IPS-20b (cell line): ENCODE data around the gene KIAA1755.

Source experiments
- H3K27ac ChIP-seq: one replicate; pipeline ENCODE4 v1.5.1; 2013; ENCODE audit warnings: low read length
- H3K27me3 ChIP-seq: 2 replicates; pipeline ENCODE4 v1.6.1; 2013; ENCODE audit warnings: mild to moderate bottlenecking, low read length, inconsistent platforms; ENCODE audit not compliant: insufficient read depth
- H3K36me3 ChIP-seq: 2 replicates; pipeline ENCODE4 v1.6.1; 2013; ENCODE audit warnings: low read depth, mild to moderate bottlenecking, inconsistent platforms, low read length, moderate library complexity; ENCODE audit not compliant: insufficient read depth
- H3K4me1 ChIP-seq: 2 replicates; pipeline ENCODE4 v1.6.1; 2013; ENCODE audit warnings: mild to moderate bottlenecking, control low read depth, inconsistent platforms, low read length, moderate library complexity; ENCODE audit not compliant: insufficient read depth
- H3K4me3 ChIP-seq: 2 replicates; pipeline ENCODE4 v1.5.1; 2013; ENCODE audit warnings: mild to moderate bottlenecking, low read length, inconsistent platforms
- H3K9ac ChIP-seq: 2 replicates; pipeline ENCODE4 v1.6.1; 2013; ENCODE audit warnings: low read depth, mild to moderate bottlenecking, inconsistent platforms, low read length, moderate library complexity
- H3K9me3 ChIP-seq: 2 replicates; pipeline ENCODE4 v1.6.1; 2013; ENCODE audit warnings: mild to moderate bottlenecking, low read depth, low read length, inconsistent platforms; ENCODE audit not compliant: insufficient read depth

The KIAA1755 gene

GRCh38 chr20:38230253-38230551 lies 30.3 kb downstream of the KIAA1755 start:
- Histone ChIP-seq H3K4me1 (no peaks in the 10 kb centered on the region), H3K4me3 (no peak overlapping the region), H3K36me3 (no peaks in the 10 kb centered on the region), H3K9ac (no peak overlapping the region), H3K9me3 (no peaks in the 10 kb centered on the region), H3K27me3 (no peaks in the 10 kb centered on the region), H3K27ac (no peak overlapping the region)

GRCh38 chr20:38229376-38230252 lies 30.9 kb downstream of the KIAA1755 start:
- Histone ChIP-seq H3K27me3 (no peaks in the 10 kb centered on the region), H3K27ac (no peak overlapping the region), H3K4me3 (no peak overlapping the region), H3K9me3 (no peaks in the 10 kb centered on the region), H3K36me3 (no peaks in the 10 kb centered on the region), H3K9ac (no peak overlapping the region), H3K4me1 (no peaks in the 10 kb centered on the region)

- H3K9me3 ChIP-seq = no peaks in the 10 kb centered on the region
- H3K36me3 ChIP-seq = no peaks in the 10 kb centered on the region
- H3K9ac ChIP-seq = no peak overlapping the region
- no peaks in the 10 kb centered on the region for H3K4me1 ChIP-seq
- no peak overlapping the region for H3K27ac ChIP-seq
- no peaks in the 10 kb centered on the region for H3K27me3 ChIP-seq
- no peak overlapping the region for H3K4me3 ChIP-seq
These were observed 32.1 kb downstream of the KIAA1755 start for GRCh38 chr20:38228436-38228835.

GRCh38 chr20:38227420-38228360 lies 32.8 kb downstream of the KIAA1755 start:
- no peaks in the 10 kb centered on the region for H3K36me3 ChIP-seq
- H3K27ac ChIP-seq = no peak overlapping the region
- H3K27me3 ChIP-seq = no peaks in the 10 kb centered on the region
- H3K9ac ChIP-seq = no peak overlapping the region
- no peak overlapping the region for H3K4me3 ChIP-seq
- no peaks in the 10 kb centered on the region for H3K4me1 ChIP-seq
- H3K9me3 ChIP-seq = no peaks in the 10 kb centered on the region

- Histone ChIP-seq H3K36me3 (no peaks in the 10 kb centered on the region), H3K27me3 (no peaks in the 10 kb centered on the region), H3K9ac (no peak overlapping the region), H3K27ac (no peak overlapping the region), H3K9me3 (no peaks in the 10 kb centered on the region), H3K4me3 (no peak overlapping the region), H3K4me1 (no peaks in the 10 kb centered on the region)
These were observed 34.0 kb downstream of the KIAA1755 start for GRCh38 chr20:38226553-38226952.

- H3K4me1 ChIP-seq = no peaks in the 10 kb centered on the region
- no peaks in the 10 kb centered on the region for H3K9me3 ChIP-seq
- H3K4me3 ChIP-seq = no peak overlapping the region
- no peaks in the 10 kb centered on the region for H3K36me3 ChIP-seq
- no peak overlapping the region for H3K27ac ChIP-seq
- H3K27me3 ChIP-seq = no peaks in the 10 kb centered on the region
- no peak overlapping the region for H3K9ac ChIP-seq
These were observed 34.7 kb downstream of the KIAA1755 start for GRCh38 chr20:38225900-38226263.

- no peak overlapping the region for H3K4me3 ChIP-seq
- H3K27me3 ChIP-seq = no peaks in the 10 kb centered on the region
- H3K27ac ChIP-seq = no peak overlapping the region
- H3K4me1 ChIP-seq = no peaks in the 10 kb centered on the region
- H3K36me3 ChIP-seq = no peaks in the 10 kb centered on the region
- no peak overlapping the region for H3K9ac ChIP-seq
- no peaks in the 10 kb centered on the region for H3K9me3 ChIP-seq
These were observed 35.2 kb downstream of the KIAA1755 start for GRCh38 chr20:38225240-38225899.

- H3K27ac ChIP-seq = no peak overlapping the region
- no peaks in the 10 kb centered on the region for H3K4me1 ChIP-seq
- no peaks in the 10 kb centered on the region for H3K27me3 ChIP-seq
- no peaks in the 10 kb centered on the region for H3K36me3 ChIP-seq
- H3K9me3 ChIP-seq = no peaks in the 10 kb centered on the region
- H3K4me3 ChIP-seq = no peak overlapping the region
- no peak overlapping the region for H3K9ac ChIP-seq
These were observed 36.0 kb downstream of the KIAA1755 start for GRCh38 chr20:38224531-38224930.

- H3K27me3 ChIP-seq = no peaks in the 10 kb centered on the region
- H3K4me1 ChIP-seq = no peaks in the 10 kb centered on the region
- no peaks in the 10 kb centered on the region for H3K9me3 ChIP-seq
- H3K9ac ChIP-seq = no peak overlapping the region
- H3K36me3 ChIP-seq = no peaks in the 10 kb centered on the region
- no peak overlapping the region for H3K27ac ChIP-seq
- H3K4me3 ChIP-seq = no peak overlapping the region
These were observed 36.8 kb downstream of the KIAA1755 start for GRCh38 chr20:38223743-38224100.

- Histone ChIP-seq H3K36me3 (no peaks in the 10 kb centered on the region), H3K9me3 (no peaks in the 10 kb centered on the region), H3K9ac (no peak overlapping the region), H3K27ac (no peak overlapping the region), H3K27me3 (no peaks in the 10 kb centered on the region; the same call in 1 of the 2 replicates), H3K4me3 (no peak overlapping the region), H3K4me1 (no peaks in the 10 kb centered on the region)
These were observed 37.4 kb downstream of the KIAA1755 start for GRCh38 chr20:38222923-38223742.
